Stimulated activated CD8-positive, alpha-beta memory T cell treated with anti-CD3 and anti-CD28 coated beads, Interleukin-4, amount 100 ng/mL, for 1 hour (primary cell): ENCODE results near the gene MALRD1.

Experiments used
- DNase-seq, 2 donors: peaks; one replicate each; pipeline ENCODE4 v3.0.0-alpha.2; 2020; ENCODE audit warnings: low read depth in 2 of 2, low spot score in 1 of 2

The MALRD1 gene

DNA sequence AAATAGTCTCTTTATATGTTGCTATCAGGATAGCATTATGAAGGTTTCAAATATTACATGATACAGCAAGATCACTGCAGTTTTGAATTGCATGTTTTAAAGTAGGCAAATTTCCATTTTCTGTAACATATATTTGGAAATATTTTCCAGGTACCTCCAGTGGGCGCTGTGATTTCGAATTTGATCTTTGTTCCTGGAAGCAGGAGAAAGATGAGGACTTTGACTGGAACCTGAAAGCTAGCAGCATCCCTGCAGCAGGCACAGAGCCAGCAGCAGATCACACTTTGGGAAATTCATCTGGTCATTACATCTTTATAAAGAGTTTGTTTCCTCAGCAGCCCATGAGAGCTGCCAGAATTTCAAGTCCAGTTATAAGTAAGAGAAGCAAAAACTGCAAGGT, 299.0 kb downstream of the MALRD1 start:
- DNase-seq, result no peak

DNA sequence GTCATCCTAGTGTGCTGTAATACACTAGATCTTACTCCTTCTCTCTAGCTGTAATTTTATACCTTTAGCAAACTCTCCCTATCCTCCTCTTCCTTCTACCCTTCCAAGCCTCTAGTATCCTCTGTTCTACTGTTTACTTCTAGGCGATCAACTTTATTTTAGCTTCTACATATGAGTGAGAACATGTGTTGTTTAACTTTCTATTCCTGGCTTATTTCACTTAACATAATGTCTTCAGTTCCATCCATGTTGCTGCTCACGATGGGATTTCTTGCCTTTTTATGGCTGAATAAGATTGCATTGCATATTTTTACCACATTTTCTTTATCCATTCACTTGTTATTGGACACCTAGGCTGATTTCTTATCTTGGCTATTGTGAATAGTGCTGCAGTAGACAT, 318.6 kb downstream of the MALRD1 start:
- no peak for DNase-seq

DNA sequence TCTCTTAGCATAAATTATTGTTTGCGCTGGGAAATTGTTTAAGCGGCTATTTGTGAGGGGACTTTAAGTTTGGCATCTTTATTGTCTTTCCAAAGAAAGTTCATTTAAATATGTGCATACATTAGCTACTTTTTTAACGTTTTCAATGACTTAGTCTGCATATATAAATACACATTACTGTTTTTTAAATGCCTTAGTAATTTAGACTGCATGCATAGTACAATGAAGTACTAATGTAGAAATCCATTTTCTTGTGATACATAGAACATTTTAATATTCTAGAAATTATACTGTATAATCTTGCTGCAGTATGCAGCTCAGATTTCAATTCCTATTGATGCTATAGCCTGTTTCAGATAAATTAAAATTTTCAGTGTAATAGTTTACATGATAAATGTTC, 325.4 kb downstream of the MALRD1 start:
- DNase-seq, result no peak

DNA sequence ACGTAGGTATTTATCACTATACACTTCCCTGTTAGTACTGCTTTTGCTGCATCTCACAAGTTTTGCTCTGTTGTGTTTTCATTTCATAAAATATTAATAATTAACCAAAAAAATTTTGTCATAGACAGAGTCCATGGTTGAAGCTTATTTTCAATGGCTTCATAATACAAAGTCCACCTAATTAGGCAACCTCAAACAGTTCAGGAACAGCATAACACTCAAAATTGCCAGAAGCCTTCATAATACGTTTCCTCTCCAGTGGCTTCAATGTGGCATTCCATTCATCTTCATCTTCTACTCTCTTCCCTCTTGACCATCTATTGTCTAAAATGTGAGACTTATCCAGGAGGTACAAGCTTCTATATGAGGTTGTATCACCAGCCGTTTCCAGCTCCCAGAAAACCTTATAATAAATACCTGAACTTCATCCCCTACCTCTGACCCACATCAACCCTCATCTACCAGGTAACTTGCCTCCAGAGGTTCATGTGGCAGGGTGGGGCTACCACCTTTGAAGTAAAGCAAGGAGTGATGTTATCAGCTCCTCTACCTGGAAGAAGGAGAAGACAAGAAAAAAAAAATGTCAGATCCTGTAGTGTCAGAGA, 337.3 kb downstream of the MALRD1 start:
- no peak for DNase-seq

DNA sequence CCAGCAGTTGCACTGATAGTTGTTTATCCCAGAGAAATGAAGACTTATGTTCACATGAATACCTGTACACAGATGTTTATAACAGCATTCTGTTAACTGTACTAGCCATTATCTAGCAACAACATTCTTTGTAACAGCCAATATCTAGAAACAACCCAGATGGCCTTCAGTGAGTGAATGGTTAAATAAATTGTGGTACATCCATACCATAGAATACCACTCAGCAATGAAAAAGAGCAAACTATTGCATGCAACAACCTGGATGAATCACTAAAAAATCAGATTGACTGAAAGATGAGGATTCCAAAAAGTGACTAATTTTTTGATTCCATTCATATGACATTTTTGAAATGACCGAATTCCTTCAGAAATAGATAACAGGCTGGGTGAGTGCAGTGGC, 360.3 kb downstream of the MALRD1 start:
- no peak for DNase-seq

DNA sequence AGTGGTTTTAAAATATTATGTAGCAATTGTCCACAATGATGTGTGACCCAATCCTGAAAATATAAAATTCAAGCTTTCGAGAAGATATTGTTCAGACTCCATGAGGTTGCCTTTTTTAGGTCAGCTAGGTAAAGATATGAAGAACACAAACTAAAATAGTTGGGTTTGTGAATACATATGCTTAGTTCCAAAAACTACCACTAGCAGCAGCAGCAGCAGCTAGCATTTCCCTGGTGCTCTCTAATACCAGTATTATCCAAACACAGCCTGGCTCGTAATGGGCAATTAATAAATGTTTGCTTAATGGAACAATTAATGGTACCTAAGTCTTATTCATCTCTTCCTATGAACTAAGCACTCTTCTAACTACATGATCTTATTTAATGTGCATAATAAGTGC, 362.5 kb downstream of the MALRD1 start:
- DNase-seq, result no peak

DNA sequence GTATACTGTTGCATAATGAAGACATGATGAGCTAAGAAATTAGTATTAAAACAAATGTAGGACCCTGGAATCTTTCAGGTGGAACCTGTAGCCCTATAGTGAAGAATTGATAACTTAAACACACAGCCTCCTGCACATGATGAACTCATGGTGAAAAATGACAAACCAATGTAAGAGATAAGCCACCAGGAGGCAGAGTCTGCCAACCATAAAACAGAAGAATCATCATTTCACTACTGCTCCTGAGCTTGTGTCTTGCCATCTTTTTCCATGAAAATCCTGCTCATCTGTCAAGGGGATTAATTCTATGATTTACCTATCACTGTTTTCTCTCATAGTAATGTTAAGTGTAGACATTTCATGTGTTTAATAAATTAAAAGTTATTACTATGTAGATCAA, 363.9 kb downstream of the MALRD1 start:
- no peak for DNase-seq

DNA sequence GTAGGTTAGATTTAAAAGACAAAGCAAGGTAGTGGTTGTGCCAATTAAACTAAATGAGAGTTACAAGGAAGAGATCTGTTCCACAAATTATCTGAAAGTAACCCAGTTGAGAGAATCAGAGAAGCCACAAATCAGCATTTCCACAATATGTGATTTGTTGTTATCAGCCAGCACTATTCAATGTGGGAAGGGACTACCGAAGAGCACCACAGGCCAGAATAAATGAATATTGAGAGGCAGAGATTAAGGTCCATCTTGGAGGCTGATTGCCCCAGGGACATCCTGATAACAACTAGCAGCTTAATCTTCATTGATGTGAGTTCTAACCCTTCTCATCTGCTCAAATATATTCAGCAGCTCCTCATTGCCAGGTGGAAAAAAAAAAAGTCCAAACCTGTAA, 367.6 kb downstream of the MALRD1 start:
- no peak for DNase-seq

DNA sequence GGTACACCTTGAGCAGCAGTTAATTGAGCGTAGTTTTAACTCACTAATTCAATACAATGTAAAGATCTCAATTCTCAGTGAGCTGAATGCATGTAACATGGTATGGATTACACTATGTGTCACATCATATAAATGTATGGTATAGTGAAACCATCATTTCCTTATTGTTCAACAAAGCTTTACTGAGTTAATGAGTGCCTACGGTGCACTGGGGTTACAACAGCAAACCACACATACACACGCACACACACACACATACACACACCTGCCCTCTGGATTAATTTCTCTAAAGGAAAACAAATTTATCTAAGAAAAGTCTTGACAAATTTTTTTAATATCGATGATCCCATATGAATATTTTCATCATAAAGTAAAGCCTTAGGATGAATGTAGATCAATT, 369.1 kb downstream of the MALRD1 start:
- DNase-seq, result no peak

DNA sequence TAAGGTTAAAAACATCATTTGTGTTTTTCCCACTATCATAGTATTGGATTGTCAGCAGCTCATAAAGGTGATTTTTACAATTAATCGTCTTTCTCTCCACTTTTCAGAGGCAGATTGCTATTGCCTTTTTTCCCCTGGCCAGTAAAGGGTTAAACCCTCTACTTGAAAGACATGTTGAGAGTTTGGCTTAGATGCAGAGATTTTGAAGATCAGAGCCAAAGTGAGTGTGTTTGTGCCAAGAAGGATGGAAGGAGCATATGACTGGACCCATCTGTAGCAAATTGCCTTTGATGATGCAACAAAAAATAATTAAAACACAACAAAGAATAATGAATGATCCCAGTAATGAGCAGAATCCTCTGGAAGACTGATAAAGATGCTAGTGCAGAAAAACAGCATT, 373.1 kb downstream of the MALRD1 start:
- DNase-seq, result no peak

DNA sequence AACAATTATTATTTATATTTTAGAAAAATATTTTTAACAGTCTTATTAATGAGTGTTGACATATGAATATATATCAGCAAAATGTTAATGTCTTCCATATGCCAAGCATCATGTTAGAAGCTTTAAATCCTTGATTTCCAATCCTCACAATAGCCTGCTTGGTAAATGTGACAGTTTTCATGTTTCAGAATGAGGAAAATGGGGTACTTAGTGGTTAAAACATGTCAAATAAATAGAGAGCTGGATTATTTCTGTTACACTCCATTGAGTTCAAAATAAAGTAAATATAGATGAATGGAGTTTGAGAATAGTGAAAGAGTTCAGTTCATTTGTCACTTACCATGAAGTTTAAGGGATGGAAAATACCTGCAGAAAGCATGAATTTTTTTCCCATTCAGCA, 377.4 kb downstream of the MALRD1 start:
- no peak for DNase-seq

DNA sequence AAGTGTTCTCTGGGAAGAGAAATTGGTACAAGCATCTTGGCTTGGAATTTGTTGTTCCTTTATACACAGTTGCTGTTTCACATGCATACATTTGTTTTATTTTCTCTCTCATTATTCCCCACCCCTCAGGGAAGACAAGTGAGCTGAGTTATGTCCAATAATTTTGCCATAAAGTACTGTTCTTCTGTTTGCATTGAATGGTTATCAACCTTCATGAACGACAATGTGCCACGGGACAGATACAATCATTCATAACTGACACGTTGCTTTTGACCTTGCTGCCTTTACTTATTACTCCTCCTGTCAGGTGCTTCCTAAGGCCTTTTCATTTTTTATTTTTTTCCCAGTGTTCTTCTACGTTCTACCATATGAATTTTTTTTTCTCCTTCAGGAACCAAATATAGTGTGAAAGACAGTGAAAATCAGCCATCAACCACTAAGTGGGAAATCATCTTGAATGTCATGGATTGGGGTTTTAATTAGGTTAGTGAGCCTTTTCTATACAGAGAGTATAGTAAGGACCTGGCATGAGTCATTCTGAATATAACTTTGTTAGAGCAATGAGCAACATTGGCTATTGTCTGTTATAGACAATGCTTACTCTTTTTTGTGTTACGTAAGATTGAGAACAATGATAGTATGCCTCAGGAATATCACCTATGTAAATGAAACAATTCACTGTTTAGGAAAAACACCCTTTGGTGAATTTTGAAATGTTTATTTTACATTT, 383.2 kb downstream of the MALRD1 start:
- no peak for DNase-seq

DNA sequence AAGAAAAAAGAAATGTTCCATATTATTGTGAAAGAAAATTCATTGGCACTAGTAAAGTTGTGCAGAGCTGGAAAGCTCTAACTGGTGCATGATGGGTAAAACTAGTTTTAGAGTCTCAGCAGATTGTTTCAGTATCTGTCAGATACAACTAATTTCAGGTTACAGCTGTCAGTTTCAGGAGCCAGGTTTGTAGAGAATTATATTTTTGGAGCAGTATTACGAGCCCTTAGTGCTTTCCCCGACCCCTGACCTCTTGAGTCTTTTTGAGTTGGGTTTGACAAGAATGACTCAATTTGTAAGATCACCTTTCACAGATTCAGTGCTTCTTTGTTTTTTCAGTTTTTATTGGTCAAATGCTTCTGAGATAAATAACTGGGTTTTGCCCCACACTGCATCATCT, 401.3 kb downstream of the MALRD1 start:
- DNase-seq, result no peak

DNA sequence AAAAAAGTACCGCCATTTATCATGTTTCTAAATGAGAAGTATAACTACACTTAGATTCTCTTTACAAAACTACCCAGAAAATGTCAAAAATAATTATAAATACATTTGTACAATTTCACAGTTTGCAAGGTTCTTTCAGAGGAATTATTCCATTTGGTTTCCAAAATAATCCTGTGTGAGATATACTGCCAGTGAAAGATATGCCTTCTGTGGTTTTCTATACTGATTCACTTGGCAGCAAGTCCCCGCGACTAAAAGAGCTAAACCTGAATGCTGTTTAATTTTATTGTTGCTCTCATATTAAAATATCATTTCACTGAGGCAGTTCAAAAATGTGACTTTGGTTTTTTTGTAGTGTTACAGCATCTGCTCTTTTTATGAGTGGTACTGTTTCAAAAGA, 402.8 kb downstream of the MALRD1 start:
- no peak for DNase-seq

DNA sequence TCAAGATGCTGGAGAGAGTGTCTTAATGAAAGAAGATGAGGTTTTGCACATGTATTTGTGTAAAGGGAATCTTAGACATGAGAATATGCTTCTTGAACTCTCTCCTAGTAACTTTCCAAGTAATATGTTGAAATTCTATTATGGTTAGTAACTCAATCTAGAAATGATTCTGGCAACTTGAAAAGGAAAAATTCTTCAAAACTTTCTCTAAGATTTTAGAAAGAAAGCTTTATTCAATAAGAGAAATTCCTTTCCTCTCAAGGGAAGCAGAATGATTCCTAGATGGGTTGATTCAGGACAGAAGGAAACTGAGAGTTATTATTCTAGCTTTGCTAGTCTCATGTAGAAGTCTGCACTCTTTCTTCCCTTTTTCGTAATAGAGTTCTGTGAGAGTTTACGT, 403.3 kb downstream of the MALRD1 start:
- DNase-seq, result no peak

DNA sequence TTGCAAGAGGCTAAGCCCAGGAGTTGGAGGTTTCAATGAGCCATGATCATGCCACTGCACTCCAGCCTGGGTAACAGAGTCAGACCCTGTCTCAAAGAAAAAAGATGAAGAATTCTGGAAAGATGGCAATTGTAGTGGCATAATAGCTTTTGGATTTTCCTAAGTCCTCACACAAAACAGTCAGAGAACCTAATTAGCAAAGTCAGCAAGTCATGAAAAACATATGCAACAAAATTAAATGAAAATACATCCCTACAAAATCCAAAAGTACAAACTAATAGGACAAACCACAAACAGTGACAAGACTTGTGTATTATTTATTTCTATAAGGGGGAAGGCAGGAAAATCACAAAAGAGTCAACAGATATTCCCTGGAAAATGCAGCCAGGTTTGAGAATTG, 405.4 kb downstream of the MALRD1 start:
- DNase-seq, result no peak

DNA sequence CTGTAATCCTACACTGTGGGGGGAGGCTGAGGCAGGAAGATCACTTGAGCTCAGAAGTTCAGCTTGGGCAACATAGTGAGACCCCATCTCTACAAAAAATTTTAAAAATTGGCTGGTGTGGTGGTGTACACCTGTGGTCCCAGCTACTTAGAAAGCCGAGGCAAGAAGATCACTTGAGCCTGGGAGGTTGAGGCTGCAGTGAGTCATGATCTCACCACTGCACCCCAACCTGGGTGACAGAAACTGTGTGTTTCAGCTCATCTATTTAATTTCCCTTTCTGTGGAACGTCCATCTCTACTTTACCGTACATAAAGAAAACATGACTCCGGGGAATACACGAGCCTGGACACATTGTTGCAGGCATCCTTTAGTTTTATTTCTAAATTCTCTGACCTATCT, 413.0 kb downstream of the MALRD1 start:
- no peak for DNase-seq

DNA sequence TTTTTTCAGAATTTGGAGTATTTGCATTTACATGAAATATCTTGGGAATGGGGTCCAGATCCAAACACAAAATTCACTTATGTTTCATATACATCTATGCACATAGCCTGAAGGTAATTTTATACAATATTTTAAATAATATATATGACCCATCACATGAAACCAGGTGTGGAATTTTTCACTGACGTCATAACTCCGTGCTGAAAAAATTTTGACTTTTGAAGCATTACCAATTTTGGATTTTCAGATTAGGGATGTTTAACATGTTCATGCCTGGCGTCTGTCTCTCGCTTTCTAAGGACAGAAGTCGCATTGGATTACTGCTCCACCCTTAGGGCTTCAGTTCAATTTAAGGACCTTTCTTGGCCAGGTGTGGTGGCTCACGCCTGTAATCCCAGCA, 418.1 kb downstream of the MALRD1 start:
- no peak for DNase-seq

DNA sequence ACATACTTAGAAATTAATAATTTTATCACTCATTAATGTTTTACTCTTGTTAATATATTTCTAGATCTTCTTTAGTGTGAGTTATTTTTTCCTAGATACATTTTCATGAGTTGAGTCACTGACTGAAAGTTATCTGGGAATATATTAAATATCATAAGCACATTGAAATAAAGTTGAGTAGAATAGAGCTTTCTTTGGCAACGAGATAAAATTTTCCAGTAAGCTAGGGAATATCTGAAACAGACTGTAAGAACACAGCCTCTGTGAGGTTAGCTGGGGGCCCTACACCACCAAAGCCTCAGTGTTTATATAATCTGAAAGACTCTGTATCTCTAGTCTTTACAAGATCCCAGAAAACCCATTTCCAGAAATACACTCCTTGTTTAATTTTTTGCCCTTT, 419.8 kb downstream of the MALRD1 start:
- no peak for DNase-seq

DNA sequence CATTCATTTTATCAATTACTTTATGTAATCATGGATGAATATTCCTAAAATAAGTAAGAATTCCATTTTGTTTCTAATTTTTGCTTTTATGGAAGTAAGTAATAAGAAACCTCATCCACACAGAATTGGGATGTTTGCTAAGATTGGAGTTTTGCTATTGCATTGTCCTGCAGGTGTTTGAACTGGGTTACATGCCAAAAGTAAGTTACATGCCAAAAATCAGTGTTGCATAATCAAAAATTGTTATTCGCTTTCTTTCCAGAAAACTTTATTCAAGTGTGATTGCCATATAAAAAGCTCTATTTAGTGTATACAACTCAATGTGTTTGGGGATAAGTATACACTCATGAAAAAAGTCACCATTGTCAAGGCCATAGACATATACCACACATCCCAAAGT, 420.9 kb downstream of the MALRD1 start:
- DNase-seq, result no peak

DNA sequence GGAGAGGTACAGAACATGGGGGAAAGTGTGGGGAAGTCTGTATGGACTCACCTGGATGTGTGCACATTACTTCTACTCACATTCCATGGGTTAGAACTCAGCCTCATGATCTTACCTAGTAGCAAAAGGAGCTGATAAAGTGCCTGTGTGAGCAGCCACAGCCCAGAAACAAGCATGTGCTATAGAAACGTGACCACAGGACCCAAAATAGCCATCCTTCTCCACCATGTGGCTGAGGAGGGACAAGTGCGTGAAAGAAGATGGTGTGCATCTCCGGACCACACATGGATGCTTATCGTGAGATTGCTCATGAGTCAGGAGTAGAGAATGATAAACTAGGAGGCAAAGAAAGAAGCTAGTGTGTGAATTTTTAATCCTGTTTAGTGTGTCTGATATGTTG, 431.3 kb downstream of the MALRD1 start:
- no peak for DNase-seq

DNA sequence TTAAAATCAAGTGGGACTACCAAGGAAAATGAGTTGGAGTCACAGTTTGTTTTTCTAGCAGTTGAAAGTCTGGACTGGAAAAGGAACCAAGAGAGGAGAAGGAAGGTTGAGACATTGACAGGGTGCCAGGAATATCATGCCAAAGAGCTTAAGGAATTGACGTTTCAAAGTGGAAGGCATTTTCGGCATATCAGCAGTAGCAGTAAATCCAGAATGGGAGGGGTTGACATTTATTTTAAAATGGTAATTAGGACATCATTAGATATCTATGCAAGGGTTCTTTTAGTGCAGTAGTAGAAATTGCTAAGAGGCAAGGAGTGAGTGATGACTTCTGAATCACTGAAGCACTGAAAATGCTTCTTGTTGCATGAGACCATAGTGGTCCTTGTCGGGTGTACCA, 431.8 kb downstream of the MALRD1 start:
- no peak for DNase-seq

DNA sequence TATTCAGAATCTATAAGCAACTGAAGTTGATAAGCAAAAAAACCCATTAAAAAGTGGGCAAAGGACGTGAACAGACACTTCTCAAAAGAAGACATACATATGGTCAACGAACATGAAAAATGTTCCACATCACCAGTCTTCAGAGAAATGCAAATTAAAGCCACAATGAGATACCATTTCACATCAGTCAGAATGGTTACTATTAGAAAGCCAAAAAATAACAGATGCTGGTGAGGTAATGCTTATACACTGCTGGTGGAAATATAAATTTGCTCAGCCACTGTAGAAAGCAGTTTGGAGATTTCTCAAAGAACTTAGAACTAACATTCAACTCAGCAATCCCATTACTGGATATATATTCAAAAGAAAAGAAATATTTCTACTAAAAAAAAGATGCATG, 434.8 kb downstream of the MALRD1 start:
- DNase-seq, result no peak
